H1 (cell line): ENCODE results near the gene ZNF641. TPM values are rescaled to one million over a fixed set of nuclear protein-coding genes. Genes with fewer than 3 reads are reported as not detected.

ENCODE experiments used
- CTCF ChIA-PET: fragments of 300-600 bp; sonication (Branson Sonifier 250); formaldehyde crosslinking; loops from one replicate; lab custom pipeline; 2021; ENCODE audit not compliant: partially characterized antibody; lab: Charles Lee
- POLR2A ChIA-PET: fragments of 300-600 bp; sonication (Branson Sonifier 250); formaldehyde crosslinking; loops from one replicate; lab custom pipeline; 2021; ENCODE audit warnings: inconsistent platforms; ENCODE audit not compliant: partially characterized antibody; lab: Charles Lee
- DNase-seq, 2 experiments: peaks; one replicate each; pipeline versions ENCODE4 v3.0.0 to v3.0.0-alpha.2; 2010 to 2022; ENCODE audit warnings: low spot score in 2 of 2, low read depth in 1 of 2, mixed read lengths in 1 of 2
- FAIRE-seq: peaks from 2 replicates; lab custom pipeline; 2011; peaks lifted over from hg19 to GRCh38; lab: Jason Lieb, UNC
- H2AFZ ChIP-seq: 2 replicates; pipeline ENCODE4 v1.8.1; 2012; ENCODE audit warnings: low read length, inconsistent platforms
- H2AK5ac ChIP-seq: 2 replicates; pipeline ENCODE4 v1.6.1; 2013; ENCODE audit warnings: low read depth, low read length
- H2BK120ac ChIP-seq: replicated peaks from 2 replicates; pipeline ENCODE3; 2013; ENCODE audit warnings: low read depth, low read length, inconsistent platforms
- H2BK12ac ChIP-seq: 2 replicates; pipeline ENCODE4 v1.6.1; 2013; ENCODE audit warnings: low read depth, low read length
- H2BK15ac ChIP-seq: 2 replicates; pipeline ENCODE4 v1.6.1; 2013; ENCODE audit warnings: low read length
- H2BK20ac ChIP-seq: 2 replicates; pipeline ENCODE4 v1.6.1; 2013; ENCODE audit warnings: low read length
- H2BK5ac ChIP-seq: 2 replicates; pipeline ENCODE4 v1.6.1; 2013; ENCODE audit warnings: low read depth, low read length
- H3K14ac ChIP-seq: 2 replicates; pipeline ENCODE4 v1.6.1; 2013; ENCODE audit warnings: inconsistent platforms; ENCODE audit not compliant: insufficient read length
- H3K18ac ChIP-seq: 2 replicates; pipeline ENCODE4 v1.6.1; 2013; ENCODE audit warnings: low read length; ENCODE audit errors: extremely low read depth
- H3K23ac ChIP-seq: 2 replicates; pipeline ENCODE4 v1.6.1; 2013; ENCODE audit warnings: inconsistent platforms; ENCODE audit not compliant: insufficient read length
- H3K23me2 ChIP-seq: 2 replicates; pipeline ENCODE4 v1.6.1; 2013; ENCODE audit warnings: low read depth, low read length
- H3K27ac ChIP-seq: 2 replicates; pipeline ENCODE4 v1.6.1; 2011; ENCODE audit warnings: low read depth, low read length, inconsistent platforms
- H3K27me3 ChIP-seq, 4 experiments: replicated peaks in 1 of 4; 1 replicate in 1 of 4; 2 replicates in 3 of 4; pipeline versions ENCODE4 v1.6.1 to v1.8.1; 2011 to 2013; ENCODE audit warnings: low read length in 3 of 4, mild to moderate bottlenecking in 3 of 4, inconsistent platforms in 2 of 4, mixed read lengths in 2 of 4, moderate library complexity in 1 of 4; ENCODE audit not compliant: control insufficient read depth in 3 of 4, insufficient read depth in 3 of 4; ENCODE audit errors: extremely low read depth in 1 of 4
- H3K36me3 ChIP-seq, 4 experiments: 2 replicates each; pipeline versions ENCODE4 v1.6.1 to v1.8.1; 2011 to 2013; ENCODE audit warnings: mild to moderate bottlenecking in 4 of 4, low read length in 3 of 4, moderate library complexity in 2 of 4, control low read depth in 1 of 4, inconsistent platforms in 1 of 4; ENCODE audit not compliant: insufficient read depth in 4 of 4, control insufficient read depth in 2 of 4
- H3K4ac ChIP-seq: replicated peaks from 2 replicates; pipeline ENCODE3; 2013; ENCODE audit warnings: low read length, low read depth, mixed read lengths, inconsistent platforms; ENCODE audit not compliant: insufficient read length
- H3K4me1 ChIP-seq, 4 experiments: replicated peaks in 1 of 4; 1 replicate in 1 of 4; 2 replicates in 3 of 4; pipeline versions ENCODE4 v1.6.1 to v1.8.1; 2011 to 2013; ENCODE audit warnings: low read length in 3 of 4, inconsistent platforms in 2 of 4, mixed read lengths in 1 of 4; ENCODE audit not compliant: insufficient read depth in 4 of 4, control insufficient read depth in 3 of 4
- H3K4me2 ChIP-seq, 2 experiments: 2 replicates each; pipeline versions ENCODE4 v1.6.1 to v1.8.1; 2011 to 2013; ENCODE audit warnings: low read depth in 2 of 2, low read length in 2 of 2, control low read depth in 1 of 2, inconsistent platforms in 1 of 2, mild to moderate bottlenecking in 1 of 2; ENCODE audit not compliant: insufficient read depth in 1 of 2
- H3K4me3 ChIP-seq, 4 experiments: fragments of 200-600, 300-600 bp in 1 of 4; sonication (generic), shearing (Covaris generic), sonication (Bioruptor Twin) in 1 of 4; 2 replicates each; pipeline versions ENCODE4 v1.5.1 to v1.8.1; 2011 to 2016; ENCODE audit warnings: low read length in 4 of 4, low read depth in 3 of 4, control low read depth in 2 of 4, inconsistent platforms in 2 of 4, mild to moderate bottlenecking in 2 of 4, mixed read lengths in 1 of 4, moderate library complexity in 1 of 4; ENCODE audit not compliant: insufficient read depth in 2 of 4; ENCODE audit errors: extremely low read depth in 1 of 4
- H3K56ac ChIP-seq: replicated peaks from 2 replicates; pipeline ENCODE3; 2013; ENCODE audit warnings: low read depth, mild to moderate bottlenecking, mixed read lengths, low read length, inconsistent platforms; ENCODE audit not compliant: insufficient read length
- H3K79me1 ChIP-seq: 2 replicates; pipeline ENCODE4 v1.6.1; 2013; ENCODE audit warnings: low read depth, low read length, control low read depth
- H3K79me2 ChIP-seq, 2 experiments: 2 replicates each; pipeline versions ENCODE4 v1.6.1 to v1.8.1; 2012 to 2013; ENCODE audit warnings: low read length in 2 of 2, mild to moderate bottlenecking in 2 of 2, inconsistent platforms in 1 of 2; ENCODE audit not compliant: insufficient read depth in 2 of 2, control insufficient read depth in 1 of 2
- H3K9ac ChIP-seq, 4 experiments: replicated peaks in 1 of 4; 1 replicate in 1 of 4; 2 replicates in 3 of 4; pipeline versions ENCODE4 v1.6.1 to v1.8.1; 2011 to 2013; ENCODE audit warnings: low read depth in 3 of 4, low read length in 3 of 4, control low read depth in 2 of 4, mild to moderate bottlenecking in 2 of 4, moderate library complexity in 2 of 4, inconsistent platforms in 1 of 4; ENCODE audit errors: extremely low read depth in 1 of 4
- H3K9me3 ChIP-seq, 2 experiments: 2 replicates each; pipeline versions ENCODE4 v1.6.1 to v1.8.1; 2012 to 2013; ENCODE audit warnings: mild to moderate bottlenecking in 2 of 2, moderate library complexity in 2 of 2, control low read depth in 1 of 2, inconsistent platforms in 1 of 2, low read depth in 1 of 2, low read length in 1 of 2, mixed read lengths in 1 of 2; ENCODE audit not compliant: insufficient read depth in 2 of 2
- H4K20me1 ChIP-seq, 2 experiments: replicated peaks in 1 of 2; 2 replicates each; pipeline versions ENCODE3 to v1.8.1; 2011 to 2013; ENCODE audit warnings: inconsistent platforms in 2 of 2, low read length in 2 of 2, mild to moderate bottlenecking in 1 of 2; ENCODE audit not compliant: insufficient read depth in 2 of 2, control insufficient read depth in 1 of 2
- H4K5ac ChIP-seq: 2 replicates; pipeline ENCODE4 v1.6.1; 2013; ENCODE audit warnings: low read length, low read depth, mixed read lengths, inconsistent platforms; ENCODE audit not compliant: insufficient read length
- H4K8ac ChIP-seq: 2 replicates; pipeline ENCODE4 v1.8.0; 2013; ENCODE audit warnings: mild to moderate bottlenecking, moderate library complexity, low read length, inconsistent platforms; ENCODE audit not compliant: insufficient read depth; ENCODE audit errors: extremely low read depth
- H4K91ac ChIP-seq: replicated peaks from 2 replicates; pipeline ENCODE3; 2013; ENCODE audit warnings: low read length, mixed read lengths, inconsistent platforms; ENCODE audit not compliant: insufficient read length
- ASH2L ChIP-seq: fragments of 200-600, 300-600 bp; sonication (generic); IDR thresholded peaks from one replicate; pipeline ENCODE4 v1.7.1; 2017; ENCODE audit warnings: low read length
- BCL11A ChIP-seq, 2 experiments: IDR thresholded peaks; one replicate each; pipeline ENCODE4 v1.6.1; 2011; ENCODE audit warnings: low read depth in 2 of 2, low read length in 2 of 2, mild to moderate bottlenecking in 2 of 2
- CEBPB ChIP-seq: IDR thresholded peaks from 2 replicates; pipeline ENCODE4 v1.6.1; 2012; ENCODE audit warnings: low read depth, low read length
- CHD2 ChIP-seq: IDR thresholded peaks from 2 replicates; pipeline ENCODE4 v1.6.1; 2012; ENCODE audit warnings: low read length, improper control_type of control experiment
- NRF1 ChIP-seq: IDR thresholded peaks from 2 replicates; pipeline ENCODE4 v1.6.1; 2011; ENCODE audit warnings: mild to moderate bottlenecking, low read depth, low read length, improper control_type of control experiment
- RAD21 ChIP-seq, 2 experiments: IDR thresholded peaks in 1 of 2; conservative IDR thresholded peaks in 1 of 2; 2 replicates each; pipeline ENCODE4 v1.6.1; 2011; ENCODE audit warnings: low read depth in 2 of 2, low read length in 2 of 2, improper control_type of control experiment in 1 of 2, inconsistent platforms in 1 of 2, mild to moderate bottlenecking in 1 of 2, moderate library complexity in 1 of 2
- SIN3A ChIP-seq, 2 experiments: IDR thresholded peaks in 1 of 2; conservative IDR thresholded peaks in 1 of 2; 2 replicates each; pipeline ENCODE4 v1.6.1; 2011 to 2012; ENCODE audit warnings: low read length in 2 of 2, improper control_type of control experiment in 1 of 2, low read depth in 1 of 2, mild to moderate bottlenecking in 1 of 2
- SIRT6 ChIP-seq: IDR thresholded peaks from one replicate; pipeline ENCODE4 v1.7.1; 2012; ENCODE audit warnings: low read length, inconsistent platforms
- SIX5 ChIP-seq: IDR thresholded peaks from 2 replicates; pipeline ENCODE4 v1.6.1; 2011; ENCODE audit warnings: mild to moderate bottlenecking, low read depth, low read length
- SP4 ChIP-seq: IDR thresholded peaks from 2 replicates; pipeline ENCODE4 v1.6.1; 2012; ENCODE audit warnings: low read length, inconsistent platforms
- SRF ChIP-seq: IDR thresholded peaks from 2 replicates; pipeline ENCODE4 v1.6.1; 2011; ENCODE audit warnings: mild to moderate bottlenecking, low read depth, low read length, moderate library complexity
- TBP ChIP-seq: IDR thresholded peaks from 2 replicates; pipeline ENCODE4 v1.6.1; 2011; ENCODE audit warnings: low read depth, low read length, improper control_type of control experiment
- YY1 ChIP-seq: IDR thresholded peaks from 2 replicates; pipeline ENCODE4 v1.6.1; 2011; ENCODE audit warnings: low read depth, mild to moderate bottlenecking, low read length
- WGBS, 2 experiments: shearing (Covaris generic) in 1 of 2; methylation state at CpG; one replicate each; pipeline versions ENCODE4 v1.1.6 to v1.1.7; 2013 to 2015; ENCODE audit warnings: low lambda C conversion rate in 2 of 2, mixed read lengths in 2 of 2, inconsistent platforms in 1 of 2, low coverage in 1 of 2, missing lambda C conversion rate in 1 of 2; ENCODE audit not compliant: insufficient replicate concordance in 2 of 2, insufficient coverage in 1 of 2, insufficient read length in 1 of 2; ENCODE audit errors: extremely low coverage in 1 of 2, missing lambda C conversion rate in 1 of 2; 5-methylcytosine and 5-hydroxymethylcytosine counted together
- polyA plus RNA-seq, 7 experiments: library from polyadenylated mRNA; depleted of rRNA in 3 of 7; stranded (reverse) in 5 of 7; unstranded in 2 of 7; fragments of >200 nt in 5 of 7; fragments of 200-250 nt in 2 of 7; gene quantifications; 1 replicate in 5 of 7; 2 replicates in 1 of 7; 4 replicates in 1 of 7; pipeline versions ENCODE4 v1.2.1 to v1.2.3, GENCODE V29; 2011 to 2013; ENCODE audit warnings: missing spikeins in 2 of 7, mixed read lengths in 2 of 7
- total RNA-seq: library from RNA; stranded (reverse); fragmentation: NEBNext Ultra II Directional; extraction: Animal tissue kit (Norgen Biotek cat#: 25700); gene quantifications from 2 replicates; pipeline ENCODE4 v1.2.1, GENCODE V29; 2021
- TF ChIP-seq, protein P1 (sequence below): IDR thresholded peaks from 2 replicates; pipeline ENCODE4 v1.6.1; 2011; ENCODE audit warnings: low read depth, mild to moderate bottlenecking, low read length; ENCODE audit not compliant: insufficient read depth

ZNF641 gene
- total and polyA plus RNA-seq, 2 of the 8 experiments (the other 6 are each of a cell fraction or from before 2014, with no cell fraction given), result 2.4 to 6.2 TPM

GRCh38 chr12:48389409-48389808, 38.7 kb upstream of the ZNF641 start:
- no peak for TF ChIP-seq RAD21 (IDR thresholded peaks at IDR 0.05 in 1 of 2, conservative IDR thresholded peaks at IDR 0.05 in 1 of 2; ENCODE audit: low read depth in 2 of 2, low read length in 2 of 2)
- TF ChIP-seq SP4, result no peak
- TF ChIP-seq NRF1, result no peak
- no peak for TF ChIP-seq YY1
- no peak for TF ChIP-seq SIRT6
- no peak for TF ChIP-seq TBP
- TF ChIP-seq ASH2L, result no peak
- no peak for TF ChIP-seq SIN3A (conservative IDR thresholded peaks at IDR 0.05 in 1 of 2, IDR thresholded peaks at IDR 0.05 in 1 of 2; ENCODE audit: low read depth in 1 of 2, low read length in 2 of 2)
- TF ChIP-seq, protein P1, sequence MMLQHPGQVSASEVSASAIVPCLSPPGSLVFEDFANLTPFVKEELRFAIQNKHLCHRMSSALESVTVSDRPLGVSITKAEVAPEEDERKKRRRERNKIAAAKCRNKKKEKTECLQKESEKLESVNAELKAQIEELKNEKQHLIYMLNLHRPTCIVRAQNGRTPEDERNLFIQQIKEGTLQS, result no peak
- no peak for TF ChIP-seq SRF
- no peak for TF ChIP-seq CHD2
- TF ChIP-seq BCL11A (IDR thresholded peaks at IDR 0.05; ENCODE audit: low read depth in 2 of 2, low read length in 2 of 2), result no peak
- TF ChIP-seq CEBPB, result no peak
- TF ChIP-seq SIX5, result no peak
- TF ChIP-seq, all 59 proteins: peak for 0
- Histone ChIP-seq H4K8ac (no peak overlapping the region), H3K36me3 (no peaks in the 10 kb centered on the region), H4K91ac (no peak overlapping the region), H3K79me2 (no peaks in the 10 kb centered on the region), H2AK5ac (no peak overlapping the region), H3K14ac (no peak overlapping the region), H4K20me1 (no peaks in the 10 kb centered on the region), H3K4me1 (no peaks in the 10 kb centered on the region), H3K9me3 (peaks cover 22 to 27% of the 10 kb centered on the region in 2 experiments; a peak in 3 of 4 replicates), H2AFZ (no peak overlapping the region), H2BK5ac (no peak overlapping the region), H3K4me2 (no peak overlapping the region), H2BK20ac (no peak overlapping the region), H3K18ac (no peak overlapping the region), H3K23ac (no peak overlapping the region), H3K23me2 (no peaks in the 10 kb centered on the region), H4K5ac (no peak overlapping the region), H2BK120ac (no peak overlapping the region), H3K27me3 (0 out of 7 replicates have a peak, but pooled peaks cover 0 to 4% (median 0%) of the 10 kb centered on the region in 4 experiments), H2BK15ac (no peak overlapping the region), H3K4ac (no peak overlapping the region), H2BK12ac (no peak overlapping the region), H3K79me1 (no peaks in the 10 kb centered on the region), H3K27ac (no peak overlapping the region), H3K56ac (no peak overlapping the region), H3K9ac (no peak overlapping the region), H3K4me3 (no peak overlapping the region)
- DNase-seq, result no peak
- POLR2A ChIA-PET, result no interaction called here
- no peak for FAIRE-seq
- WGBS, 2 experiments, result 83% methylated on average over 3 of the region's 3 CpGs; no CpG with 5 or more reads in 1 of the 2 experiments
- CTCF ChIA-PET, result interaction anchor here (0.8 kb wide), 1 partner anchor 83 kb away, joined by 3 read pairs; no protein-coding TSS in a partner anchor
